ENCODE measurements around the gene MT1G.
"Not testable (repeated sequence)": the region's sequence is repeated elsewhere in the genome, so short reads cannot be mapped to it uniquely, and the experiment has no call there.

The MT1G gene

GRCh38 chr16:56684256-56684925 is 16.5 kb upstream of the MT1G start:
- no peak for DNase-seq

- DNase-seq: no peak
These were observed 15.7 kb upstream of the MT1G start for GRCh38 chr16:56683424-56684172.

- DNase-seq: peak in 1 of 2 experiments; percentile 20
These were observed 15.0 kb upstream of the MT1G start for GRCh38 chr16:56682703-56683397.

GRCh38 chr16:56681939-56682702 is 14.3 kb upstream of the MT1G start, which contains the start of gene MT1X:
Gene MT1X, plus strand, starts transcription at chr16:56682470. Its CDS starts 71 bp downstream, at chr16:56682541.
- peak; percentile 71 to 92 for DNase-seq

- DNase-seq: no peak
These were observed 12.0 kb upstream of the MT1G start for GRCh38 chr16:56679818-56680217.

- no peak for DNase-seq
These were observed 11.3 kb upstream of the MT1G start for GRCh38 chr16:56679078-56679730.

- no peak for DNase-seq
These were observed 9.6 kb upstream of the MT1G start for GRCh38 chr16:56677474-56677873.

GRCh38 chr16:56675685-56676210 is 7.9 kb upstream of the MT1G start:
- DNase-seq: no peak

GRCh38 chr16:56674570-56674969 is 6.7 kb upstream of the MT1G start:
- DNase-seq: not testable (repeated sequence)

- DNase-seq: peak in 1 of 2 experiments; percentile 15
These were observed 6.1 kb upstream of the MT1G start for GRCh38 chr16:56673921-56674320.

GRCh38 chr16:56672761-56673536 is 5.1 kb upstream of the MT1G start:
- DNase-seq: no peak

- DNase-seq: not testable (repeated sequence)
These were observed 4.3 kb upstream of the MT1G start for GRCh38 chr16:56672171-56672570.

GRCh38 chr16:56671691-56672090 is 3.8 kb upstream of the MT1G start:
- DNase-seq: not testable (repeated sequence)

- no peak for DNase-seq
These were observed 2.7 kb upstream of the MT1G start for GRCh38 chr16:56670620-56670934.

- no peak for DNase-seq
These were observed 2.2 kb upstream of the MT1G start for GRCh38 chr16:56669840-56670619.

- no peak for DNase-seq
These were observed 1.4 kb upstream of the MT1G start, which contains the start of gene MT1H for GRCh38 chr16:56669005-56669839. Gene MT1H, plus strand, starts transcription at chr16:56669814. Its CDS starts 71 bp downstream, at chr16:56669885.

GRCh38 chr16:56665286-56666261 is 2.3 kb downstream of the MT1G start:
- DNase-seq: not testable (repeated sequence)

- no peak for DNase-seq
These were observed 3.4 kb downstream of the MT1G start for GRCh38 chr16:56664506-56664905.

Measured in NCI-H526 (cell line).